Thyroid gland (tissue), 4 donors: ENCODE measurements around the gene OR2T34.

Experiments used
- CTCF ChIP-seq, 6 experiments: fragments of 200-600 bp in 3 of 6; fragments of 450-650 bp in 3 of 6; sonication (generic) in 3 of 6; IDR thresholded peaks; one replicate each; pipeline ENCODE4 v1.5.1; 2016 to 2019; ENCODE audit warnings: antibody characterized with exemption in 6 of 6, mild to moderate bottlenecking in 2 of 6, inconsistent platforms in 1 of 6, moderate library complexity in 1 of 6
- POLR2A ChIP-seq, 2 donors: fragments of 450-650 bp; IDR thresholded peaks; one replicate each; pipeline ENCODE4 v1.6.1; 2017; ENCODE audit warnings: antibody characterized with exemption in 2 of 2, mild to moderate bottlenecking in 2 of 2, moderate library complexity in 1 of 2

DNA sequence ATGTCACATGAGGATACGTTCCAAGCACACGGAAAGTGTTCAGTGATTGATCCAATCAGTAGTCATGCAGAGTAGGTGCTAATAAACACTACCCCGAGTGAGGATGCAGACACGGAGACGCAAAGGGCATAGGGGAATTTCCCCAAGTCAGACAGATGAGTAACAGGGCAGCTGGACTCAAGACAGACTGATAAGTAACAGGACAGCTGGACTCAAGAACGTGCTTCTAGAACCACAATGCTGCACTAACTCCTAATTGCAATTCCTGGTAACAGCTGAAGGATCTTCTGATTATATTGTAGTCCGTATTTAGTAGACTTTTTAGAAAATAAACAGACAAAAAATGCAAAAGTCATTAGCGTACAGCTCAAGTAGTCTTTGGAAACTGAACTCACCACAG lies 24.8 kb upstream of the OR2T34 start:
- TF ChIP-seq CTCF (IDR thresholded peaks at IDR 0.05) = no peak
- TF ChIP-seq POLR2A (IDR thresholded peaks at IDR 0.05) = no peak
